Adrenal gland (tissue), 5 donors: ENCODE measurements around the gene KDM4B.

Source experiments
- POLR2A ChIP-seq, 2 donors: fragments of 450-650 bp; IDR thresholded peaks; one replicate each; pipeline ENCODE4 v1.6.1; 2017; ENCODE audit warnings: antibody characterized with exemption in 2 of 2, mild to moderate bottlenecking in 2 of 2, moderate library complexity in 1 of 2
- TF ChIP-seq, protein P1 (sequence below), 6 experiments: fragments of 450-650 bp in 4 of 6; fragments of 200-600 bp in 2 of 6; sonication (generic) in 1 of 6; IDR thresholded peaks; 1 replicate in 5 of 6; 2 replicates in 1 of 6; pipeline versions ENCODE4 v1.5.1 to v1.8.0; 2016 to 2021; ENCODE audit warnings: antibody characterized with exemption in 6 of 6, mild to moderate bottlenecking in 2 of 6, moderate library complexity in 1 of 6
- donor health status: DM: no; HTN: no; CAD: no.

DNA sequence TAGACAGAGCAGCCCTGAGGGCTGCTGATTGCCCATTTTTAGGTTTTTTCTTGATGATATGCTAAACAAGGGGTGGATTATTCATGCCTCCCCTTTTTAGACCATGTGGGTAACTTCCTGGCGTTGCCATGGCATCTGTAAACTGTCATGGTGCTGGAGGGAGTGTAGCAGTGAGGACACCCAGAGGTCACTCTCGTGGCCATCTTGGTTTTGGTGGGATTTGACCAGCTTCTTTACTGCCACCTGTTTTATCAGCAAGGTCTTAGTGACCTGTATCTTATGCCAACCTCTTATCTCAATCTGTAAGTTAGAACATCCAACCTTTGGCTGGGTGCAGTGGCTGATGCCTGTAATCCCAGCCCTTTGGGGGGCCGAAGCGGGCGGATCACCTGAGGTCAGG lies 223.7 kb downstream of the KDM4B start:
- TF ChIP-seq, protein P1, sequence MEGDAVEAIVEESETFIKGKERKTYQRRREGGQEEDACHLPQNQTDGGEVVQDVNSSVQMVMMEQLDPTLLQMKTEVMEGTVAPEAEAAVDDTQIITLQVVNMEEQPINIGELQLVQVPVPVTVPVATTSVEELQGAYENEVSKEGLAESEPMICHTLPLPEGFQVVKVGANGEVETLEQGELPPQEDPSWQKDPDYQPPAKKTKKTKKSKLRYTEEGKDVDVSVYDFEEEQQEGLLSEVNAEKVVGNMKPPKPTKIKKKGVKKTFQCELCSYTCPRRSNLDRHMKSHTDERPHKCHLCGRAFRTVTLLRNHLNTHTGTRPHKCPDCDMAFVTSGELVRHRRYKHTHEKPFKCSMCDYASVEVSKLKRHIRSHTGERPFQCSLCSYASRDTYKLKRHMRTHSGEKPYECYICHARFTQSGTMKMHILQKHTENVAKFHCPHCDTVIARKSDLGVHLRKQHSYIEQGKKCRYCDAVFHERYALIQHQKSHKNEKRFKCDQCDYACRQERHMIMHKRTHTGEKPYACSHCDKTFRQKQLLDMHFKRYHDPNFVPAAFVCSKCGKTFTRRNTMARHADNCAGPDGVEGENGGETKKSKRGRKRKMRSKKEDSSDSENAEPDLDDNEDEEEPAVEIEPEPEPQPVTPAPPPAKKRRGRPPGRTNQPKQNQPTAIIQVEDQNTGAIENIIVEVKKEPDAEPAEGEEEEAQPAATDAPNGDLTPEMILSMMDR (IDR thresholded peaks at IDR 0.05), result no peak
- TF ChIP-seq POLR2A (IDR thresholded peaks at IDR 0.05), result no peak
